Activated naive CD8-positive, alpha-beta T cell treated with anti-CD3 and anti-CD28 coated beads, Interleukin-2, amount 10 ng/mL, durations not matched to agents 7 days and 5 days (primary cell): ENCODE results near the gene SETDB2. TPM values are rescaled to one million over a fixed set of nuclear protein-coding genes. Genes with fewer than 3 reads are reported as not detected.

Experiments
- ATAC-seq: fragments of 150-1000 bp; cut with Tn5 transposase; one replicate; pipeline ENCODE4 v1.10.0; 2021; ENCODE audit warnings: low read depth, moderate library complexity
- POLR2A ChIA-PET: fragments of 350-600 bp; sonication (Branson Sonifier 250); formaldehyde crosslinking; loops from one replicate; lab custom pipeline; 2021; ENCODE audit warnings: antibody characterized with exemption; lab: Charles Lee
- DNase-seq: peaks from one replicate; pipeline ENCODE4 v3.0.0; 2021
- H3K27ac Mint-ChIP-seq: one replicate; pipeline ENCODE4 v1.8.0; 2022; ENCODE audit warnings: mild to moderate bottlenecking, mixed read lengths
- H3K27me3 Mint-ChIP-seq: one replicate; pipeline ENCODE4 v1.8.0; 2022; ENCODE audit warnings: mild to moderate bottlenecking, moderate library complexity, mixed read lengths
- H3K36me3 Mint-ChIP-seq: one replicate; pipeline ENCODE4 v1.8.0; 2021; ENCODE audit warnings: mild to moderate bottlenecking, mixed read lengths
- H3K4me1 Mint-ChIP-seq: one replicate; pipeline ENCODE4 v1.8.0; 2021; ENCODE audit warnings: mixed read lengths
- H3K4me3 Mint-ChIP-seq: one replicate; pipeline ENCODE4 v1.8.0; 2022; ENCODE audit warnings: mild to moderate bottlenecking, moderate library complexity, mixed read lengths
- H3K9me3 Mint-ChIP-seq: one replicate; pipeline ENCODE4 v1.8.0; 2021; ENCODE audit warnings: mixed read lengths
- total RNA-seq, 2 experiments: library from RNA; stranded (reverse); gene quantifications; one replicate each; pipeline ENCODE4 v1.2.3, GENCODE V29; 2021

The SETDB2 gene, protein sequence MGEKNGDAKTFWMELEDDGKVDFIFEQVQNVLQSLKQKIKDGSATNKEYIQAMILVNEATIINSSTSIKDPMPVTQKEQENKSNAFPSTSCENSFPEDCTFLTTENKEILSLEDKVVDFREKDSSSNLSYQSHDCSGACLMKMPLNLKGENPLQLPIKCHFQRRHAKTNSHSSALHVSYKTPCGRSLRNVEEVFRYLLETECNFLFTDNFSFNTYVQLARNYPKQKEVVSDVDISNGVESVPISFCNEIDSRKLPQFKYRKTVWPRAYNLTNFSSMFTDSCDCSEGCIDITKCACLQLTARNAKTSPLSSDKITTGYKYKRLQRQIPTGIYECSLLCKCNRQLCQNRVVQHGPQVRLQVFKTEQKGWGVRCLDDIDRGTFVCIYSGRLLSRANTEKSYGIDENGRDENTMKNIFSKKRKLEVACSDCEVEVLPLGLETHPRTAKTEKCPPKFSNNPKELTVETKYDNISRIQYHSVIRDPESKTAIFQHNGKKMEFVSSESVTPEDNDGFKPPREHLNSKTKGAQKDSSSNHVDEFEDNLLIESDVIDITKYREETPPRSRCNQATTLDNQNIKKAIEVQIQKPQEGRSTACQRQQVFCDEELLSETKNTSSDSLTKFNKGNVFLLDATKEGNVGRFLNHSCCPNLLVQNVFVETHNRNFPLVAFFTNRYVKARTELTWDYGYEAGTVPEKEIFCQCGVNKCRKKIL
- 10 to 100 TPM; 21.1 to 21.6 TPM for total RNA-seq

GRCh38 chr13:49443704-49444523, at the start of gene SETDB2, which contains the start of gene CAB39L:
Gene SETDB2, plus strand, starts transcription at chr13:49444274. Its CDS starts 7,620 bp downstream, at chr13:49451894.
Gene CAB39L, minus strand, starts transcription at chr13:49444064. Its CDS starts 61,154 bp downstream, at chr13:49382910.
- Mint-ChIP-seq H3K27ac (peak within 1 kb of the TSS; percentile 97), H3K4me3 (peak within 1 kb of the TSS; percentile 92), H3K9me3 (no peaks in the 10 kb centered on the region), H3K36me3 (peaks cover 7% of the 10 kb centered on the region), H3K27me3 (peaks cover 6% of the 10 kb centered on the region), H3K4me1 (peaks cover 22% of the 10 kb centered on the region)
- peak; percentile 97 for DNase-seq
- ATAC-seq, result peak; percentile 89
- POLR2A ChIA-PET, result interaction anchor here (0.6 to 4.7 kb wide), 25 partner anchors 11 to 553 kb away, joined by 3 to 119 read pairs (median 5); partner anchors contain the start of genes ARL11, CDADC1, EBPL and FNDC3A

GRCh38 chr13:49395451-49395865, 48.6 kb upstream of the SETDB2 start:
- no peak overlapping the region for H3K27ac Mint-ChIP-seq
- H3K36me3 Mint-ChIP-seq, result no peaks in the 10 kb centered on the region
- DNase-seq, result no peak
- H3K4me3 Mint-ChIP-seq, result no peak overlapping the region
- H3K27me3 Mint-ChIP-seq, result peaks cover 17% of the 10 kb centered on the region
- POLR2A ChIA-PET, result no interaction called here
- H3K4me1 Mint-ChIP-seq, result no peaks in the 10 kb centered on the region
- no peak for ATAC-seq
- H3K9me3 Mint-ChIP-seq, result no peaks in the 10 kb centered on the region

GRCh38 chr13:49395878-49396380, 48.1 kb upstream of the SETDB2 start:
- H3K27me3 Mint-ChIP-seq, result peaks cover 17% of the 10 kb centered on the region
- ATAC-seq (no peak), DNase-seq (no peak)
- no peaks in the 10 kb centered on the region for H3K4me1 Mint-ChIP-seq
- H3K4me3 Mint-ChIP-seq, result no peak overlapping the region
- H3K27ac Mint-ChIP-seq, result no peak overlapping the region
- no peaks in the 10 kb centered on the region for H3K36me3 Mint-ChIP-seq
- no peaks in the 10 kb centered on the region for H3K9me3 Mint-ChIP-seq
- POLR2A ChIA-PET, result no interaction called here

- ATAC-seq (no peak), DNase-seq (no peak)
- Mint-ChIP-seq H3K36me3 (peaks cover 12% of the 10 kb centered on the region), H3K4me1 (no peaks in the 10 kb centered on the region), H3K4me3 (no peak overlapping the region), H3K27ac (no peak overlapping the region), H3K9me3 (peaks cover 7% of the 10 kb centered on the region), H3K27me3 (peaks cover 10% of the 10 kb centered on the region)
- POLR2A ChIA-PET, result no interaction called here
Observed at GRCh38 chr13:49399801-49400472, 44.1 kb upstream of the SETDB2 start.

DNA sequence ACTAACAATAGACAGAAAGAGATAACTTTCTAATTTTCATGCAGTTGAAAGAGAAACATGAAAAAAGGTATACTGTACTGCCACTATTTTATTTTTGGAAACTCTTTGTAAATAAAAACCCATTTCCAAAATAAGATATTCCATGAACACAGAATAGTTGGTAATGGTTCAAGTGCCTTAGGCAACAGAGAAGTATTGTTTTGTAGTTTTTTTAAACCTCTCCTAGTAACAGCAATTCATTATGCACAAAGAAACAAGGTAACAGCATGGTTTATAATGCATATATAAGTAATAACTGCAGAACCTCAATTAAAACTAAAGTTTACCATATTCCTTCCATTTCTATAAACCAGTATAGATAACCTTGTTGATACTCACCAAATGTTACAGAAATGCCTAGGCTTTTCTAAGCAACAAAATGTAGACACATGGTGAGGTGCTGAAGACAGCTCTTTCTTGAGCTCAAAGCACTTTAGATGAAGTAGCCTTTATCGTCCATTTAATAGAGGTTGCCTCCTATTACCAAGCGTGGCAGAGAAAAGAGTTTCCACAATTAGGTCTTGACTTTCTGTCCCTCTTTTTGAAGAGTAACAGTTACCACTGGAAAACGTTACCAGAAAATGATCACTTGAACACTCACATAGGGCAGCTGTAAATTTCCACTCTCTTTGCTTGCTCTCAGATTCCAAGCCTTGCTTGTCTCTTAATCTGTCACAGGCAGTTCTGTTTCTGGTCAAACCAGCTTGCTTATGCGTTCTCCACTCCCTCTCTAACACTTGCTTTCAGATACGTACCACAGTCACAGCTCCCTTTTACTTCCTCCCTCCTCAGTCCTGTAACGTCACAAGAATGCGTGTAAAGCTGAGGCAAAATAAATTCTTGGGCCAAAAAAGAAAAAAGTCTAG, 43.1 kb upstream of the SETDB2 start:
- POLR2A ChIA-PET, result no interaction called here
- Mint-ChIP-seq H3K4me1 (no peaks in the 10 kb centered on the region), H3K36me3 (peaks cover 14% of the 10 kb centered on the region), H3K9me3 (peaks cover 10% of the 10 kb centered on the region), H3K4me3 (peak overlapping the region; percentile 6), H3K27ac (no peak overlapping the region), H3K27me3 (peaks cover 7% of the 10 kb centered on the region)
- DNase-seq (no peak), ATAC-seq (no peak)

DNA sequence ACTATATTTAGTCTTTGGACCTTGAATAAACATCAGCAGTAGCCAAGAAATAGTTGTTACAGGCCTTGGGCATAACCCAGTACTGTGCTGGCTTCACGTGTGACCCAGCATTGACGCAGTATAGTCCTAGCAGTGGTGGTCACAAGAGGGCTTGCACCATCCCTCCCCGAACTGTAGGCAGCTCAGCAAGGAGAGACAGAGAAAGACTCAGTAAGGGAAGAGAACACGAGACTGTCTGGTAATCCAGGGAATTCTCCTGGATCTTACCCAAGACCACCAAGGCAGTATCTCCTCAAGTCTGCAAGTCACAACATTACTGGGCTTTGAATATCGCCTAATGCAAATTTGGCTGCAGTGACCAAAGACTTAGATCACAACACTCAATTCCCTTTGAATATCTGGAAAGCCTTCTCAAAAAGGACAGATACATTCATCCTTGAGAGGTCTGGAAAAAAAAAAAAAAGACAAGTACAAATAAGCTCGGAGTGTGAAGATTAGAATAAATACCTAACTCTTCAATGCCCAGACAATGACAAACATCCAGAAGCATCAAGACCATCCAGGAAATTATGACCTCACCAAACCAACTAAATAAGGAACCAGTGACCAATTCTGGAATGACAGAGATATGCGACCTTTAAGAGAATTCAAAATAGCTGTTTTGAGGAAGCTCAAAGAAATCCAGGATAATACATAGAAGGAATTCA, 39.9 kb upstream of the SETDB2 start:
- ATAC-seq (no peak), DNase-seq (no peak)
- Mint-ChIP-seq H3K9me3 (peaks cover 10% of the 10 kb centered on the region), H3K27ac (no peak overlapping the region), H3K27me3 (peaks cover 2% of the 10 kb centered on the region), H3K4me1 (no peaks in the 10 kb centered on the region), H3K4me3 (no peak overlapping the region), H3K36me3 (peaks cover 14% of the 10 kb centered on the region)
- POLR2A ChIA-PET, result no interaction called here

DNA sequence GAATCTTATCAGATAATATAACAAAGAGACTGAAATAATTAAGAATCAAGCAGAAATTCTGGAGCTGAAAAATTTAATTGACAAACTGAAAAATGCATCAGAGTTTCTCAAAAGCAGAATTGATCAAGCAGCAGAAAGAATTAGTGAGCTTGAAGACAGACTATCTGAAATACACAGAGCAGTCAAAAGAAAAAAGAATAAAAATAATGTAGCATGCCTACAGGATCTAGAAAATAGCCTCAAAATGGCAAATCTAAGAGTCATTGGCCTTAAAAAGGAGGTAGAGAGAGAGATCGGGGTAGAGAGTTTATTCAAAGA, 39.4 kb upstream of the SETDB2 start:
- no peaks in the 10 kb centered on the region for H3K4me1 Mint-ChIP-seq
- H3K27me3 Mint-ChIP-seq, result peaks cover 2% of the 10 kb centered on the region
- no peak overlapping the region for H3K27ac Mint-ChIP-seq
- H3K4me3 Mint-ChIP-seq, result no peak overlapping the region
- DNase-seq, result no peak
- POLR2A ChIA-PET, result no interaction called here
- H3K9me3 Mint-ChIP-seq, result peaks cover 10% of the 10 kb centered on the region
- peaks cover 14% of the 10 kb centered on the region for H3K36me3 Mint-ChIP-seq
- no peak for ATAC-seq

- no peaks in the 10 kb centered on the region for H3K4me1 Mint-ChIP-seq
- POLR2A ChIA-PET, result no interaction called here
Observed at GRCh38 chr13:49407068-49407467, 37.0 kb upstream of the SETDB2 start.

GRCh38 chr13:49407936-49408335, 36.1 kb upstream of the SETDB2 start:
- Mint-ChIP-seq H3K4me3 (no peak overlapping the region), H3K4me1 (no peaks in the 10 kb centered on the region), H3K27ac (no peak overlapping the region), H3K9me3 (peaks cover 10% of the 10 kb centered on the region), H3K27me3 (peaks cover 2% of the 10 kb centered on the region), H3K36me3 (peaks cover 14% of the 10 kb centered on the region)
- POLR2A ChIA-PET, result no interaction called here
- no peak for DNase-seq
- no peak for ATAC-seq

More at GRCh38 chr13:49407068-49407467, 37.0 kb upstream of the SETDB2 start:
- Mint-ChIP-seq H3K4me3 (no peak overlapping the region), H3K9me3 (peaks cover 10% of the 10 kb centered on the region), H3K27me3 (peaks cover 2% of the 10 kb centered on the region), H3K36me3 (peaks cover 14% of the 10 kb centered on the region), H3K27ac (no peak overlapping the region)
- ATAC-seq, result no peak
- DNase-seq, result no peak

DNA sequence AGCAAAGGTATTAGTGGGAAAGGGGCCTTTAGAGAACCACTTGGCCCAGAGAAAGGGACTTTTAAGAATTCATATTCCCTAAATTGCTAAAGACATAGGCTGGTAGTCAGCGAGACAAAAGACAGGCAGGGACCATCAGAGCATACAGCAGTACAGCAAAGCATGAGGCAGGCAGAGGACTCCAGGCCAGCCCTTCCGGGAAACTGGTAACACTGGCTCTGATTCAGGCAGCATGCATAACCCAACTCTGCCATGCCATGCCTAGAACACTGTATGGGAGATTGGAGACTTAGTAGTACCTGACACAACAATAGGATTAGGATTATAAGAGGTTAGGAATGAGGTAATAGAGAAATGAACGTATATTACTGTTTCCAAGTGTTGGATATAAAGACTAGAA, 35.1 kb upstream of the SETDB2 start:
- Mint-ChIP-seq H3K36me3 (peaks cover 10% of the 10 kb centered on the region), H3K9me3 (peaks cover 8% of the 10 kb centered on the region), H3K4me1 (no peaks in the 10 kb centered on the region), H3K4me3 (no peak overlapping the region), H3K27ac (no peak overlapping the region), H3K27me3 (peaks cover 2% of the 10 kb centered on the region)
- POLR2A ChIA-PET, result no interaction called here
- no peak for ATAC-seq
- no peak for DNase-seq

DNA sequence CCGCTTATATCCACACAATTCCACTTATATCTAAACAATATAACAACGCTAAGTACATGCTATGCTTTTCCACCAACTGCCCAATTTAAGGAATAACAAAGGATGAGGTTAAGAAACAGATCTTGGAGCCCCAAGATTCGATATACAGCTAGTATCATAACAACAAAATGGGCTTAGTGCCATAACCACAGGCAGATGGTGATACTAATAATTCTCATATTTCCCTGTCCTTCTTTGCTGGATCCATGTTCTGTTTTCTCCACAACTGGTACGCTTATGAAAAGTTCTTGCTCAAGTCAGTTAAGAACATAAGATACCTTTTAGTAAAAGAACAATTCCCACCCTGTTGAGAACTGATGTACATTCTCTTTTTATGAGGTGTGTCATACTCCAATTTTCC, 34.1 kb upstream of the SETDB2 start:
- ATAC-seq, result no peak
- POLR2A ChIA-PET, result no interaction called here
- no peaks in the 10 kb centered on the region for H3K4me1 Mint-ChIP-seq
- no peak overlapping the region for H3K27ac Mint-ChIP-seq
- H3K4me3 Mint-ChIP-seq, result no peak overlapping the region
- peaks cover under 1% of the 10 kb centered on the region for H3K27me3 Mint-ChIP-seq
- H3K36me3 Mint-ChIP-seq, result peaks cover under 1% of the 10 kb centered on the region
- H3K9me3 Mint-ChIP-seq, result peaks cover 2% of the 10 kb centered on the region
- no peak for DNase-seq
